Thyroid gland (tissue), 4 donors: Measurements from ENCODE around the gene VIL1.

Experiments
- POLR2A ChIP-seq, 2 donors: fragments of 450-650 bp; IDR thresholded peaks; one replicate each; pipeline ENCODE4 v1.6.1; 2017; ENCODE audit warnings: antibody characterized with exemption in 2 of 2, mild to moderate bottlenecking in 2 of 2, moderate library complexity in 1 of 2
- TF ChIP-seq, protein P1 (sequence below), 6 experiments: fragments of 200-600 bp in 3 of 6; fragments of 450-650 bp in 3 of 6; sonication (generic) in 3 of 6; IDR thresholded peaks; one replicate each; pipeline ENCODE4 v1.5.1; 2016 to 2019; ENCODE audit warnings: antibody characterized with exemption in 6 of 6, mild to moderate bottlenecking in 2 of 6, inconsistent platforms in 1 of 6, moderate library complexity in 1 of 6

DNA sequence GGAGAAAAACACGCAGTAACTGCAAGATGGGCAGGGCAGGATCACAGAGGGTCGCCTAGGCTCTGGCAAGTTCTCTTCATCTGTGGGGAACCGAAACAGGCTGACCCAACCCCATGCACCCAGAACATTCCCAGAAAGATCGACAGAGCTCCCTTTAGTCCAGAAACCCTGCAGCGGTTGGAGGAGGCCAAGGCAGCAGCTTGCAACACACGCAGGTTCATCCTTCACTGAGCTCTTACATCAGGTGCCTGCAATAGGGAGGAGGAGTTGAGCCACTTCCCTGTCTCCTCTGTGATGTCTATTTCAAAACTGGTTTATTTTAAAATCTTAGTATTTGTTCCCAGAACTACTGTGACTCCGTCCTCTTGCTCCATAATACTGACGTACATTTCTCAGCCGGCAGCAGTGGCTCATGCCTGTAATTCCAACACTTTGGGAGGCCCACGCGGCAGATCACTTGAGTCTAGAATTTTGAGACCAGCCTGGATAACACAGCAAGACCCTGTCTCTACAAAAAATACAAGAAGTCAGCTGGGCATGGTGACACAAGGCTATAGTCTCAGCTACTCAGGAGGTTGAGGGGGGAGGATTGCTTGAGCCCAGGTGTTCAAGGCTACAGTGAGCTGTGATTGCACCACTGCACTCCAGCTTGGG is 48.4 kb upstream of the VIL1 start:
- TF ChIP-seq, protein P1, sequence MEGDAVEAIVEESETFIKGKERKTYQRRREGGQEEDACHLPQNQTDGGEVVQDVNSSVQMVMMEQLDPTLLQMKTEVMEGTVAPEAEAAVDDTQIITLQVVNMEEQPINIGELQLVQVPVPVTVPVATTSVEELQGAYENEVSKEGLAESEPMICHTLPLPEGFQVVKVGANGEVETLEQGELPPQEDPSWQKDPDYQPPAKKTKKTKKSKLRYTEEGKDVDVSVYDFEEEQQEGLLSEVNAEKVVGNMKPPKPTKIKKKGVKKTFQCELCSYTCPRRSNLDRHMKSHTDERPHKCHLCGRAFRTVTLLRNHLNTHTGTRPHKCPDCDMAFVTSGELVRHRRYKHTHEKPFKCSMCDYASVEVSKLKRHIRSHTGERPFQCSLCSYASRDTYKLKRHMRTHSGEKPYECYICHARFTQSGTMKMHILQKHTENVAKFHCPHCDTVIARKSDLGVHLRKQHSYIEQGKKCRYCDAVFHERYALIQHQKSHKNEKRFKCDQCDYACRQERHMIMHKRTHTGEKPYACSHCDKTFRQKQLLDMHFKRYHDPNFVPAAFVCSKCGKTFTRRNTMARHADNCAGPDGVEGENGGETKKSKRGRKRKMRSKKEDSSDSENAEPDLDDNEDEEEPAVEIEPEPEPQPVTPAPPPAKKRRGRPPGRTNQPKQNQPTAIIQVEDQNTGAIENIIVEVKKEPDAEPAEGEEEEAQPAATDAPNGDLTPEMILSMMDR (IDR thresholded peaks at IDR 0.05): no peak
- TF ChIP-seq POLR2A (IDR thresholded peaks at IDR 0.05): no peak
